Measurements from ENCODE around the gene L3MBTL4. TPM values are rescaled to one million over a fixed set of nuclear protein-coding genes. Genes with fewer than 3 reads are reported as not detected.

Gene L3MBTL4
- total and polyA plus RNA-seq, 2 experiments from 2014 or later = 4.1 to 14.1 TPM

- Histone ChIP-seq H3K4me3 (no peak overlapping the region), H3K4me1 (ENCODE audit: insufficient read depth) (no peaks in the 10 kb centered on the region), H3K27ac (no peak overlapping the region), H3K79me2 (no peaks in the 10 kb centered on the region), H3K36me3 (replicated peaks; ENCODE audit: insufficient read depth, low read depth) (no peaks in the 10 kb centered on the region), H3K9me2 (replicated peaks; ENCODE audit: insufficient read depth) (no peaks in the 10 kb centered on the region), H2AFZ (no peak overlapping the region), H3K9me3 (ENCODE audit: low read depth) (no peaks in the 10 kb centered on the region), H3K4me2 (no peak overlapping the region), H4K20me1 (ENCODE audit: insufficient read depth, poor library complexity, severe bottlenecking) (no peaks in the 10 kb centered on the region), H3K27me3 (no peaks in the 10 kb centered on the region)
- TF ChIP-seq EZH2 (IDR thresholded peaks at IDR 0.05; ENCODE audit: borderline replicate concordance) (no peak), CTCF (IDR thresholded peaks at IDR 0.05; ENCODE audit: poor library complexity) (no peak), EZH2phosphoT487 (IDR thresholded peaks at IDR 0.05; ENCODE audit: low read depth, severe bottlenecking, unreplicated experiment) (no peak)
- 86% methylated on average over 3 of the region's 3 CpGs for WGBS (ENCODE audit: low lambda C conversion rate, missing lambda C conversion rate)
- DNase-seq (ENCODE audit: low spot score) = no peak
Observed at GRCh38 chr18:5982332-5982731, 432.4 kb downstream of the L3MBTL4 start.

- Histone ChIP-seq H3K9me3 (ENCODE audit: low read depth) (no peaks in the 10 kb centered on the region), H2AFZ (no peak overlapping the region), H3K27me3 (no peaks in the 10 kb centered on the region), H4K20me1 (ENCODE audit: insufficient read depth, poor library complexity, severe bottlenecking) (no peaks in the 10 kb centered on the region), H3K27ac (no peak overlapping the region), H3K4me3 (no peak overlapping the region), H3K36me3 (replicated peaks; ENCODE audit: insufficient read depth, low read depth) (no peaks in the 10 kb centered on the region), H3K9me2 (replicated peaks; ENCODE audit: insufficient read depth) (no peaks in the 10 kb centered on the region), H3K4me2 (no peak overlapping the region), H3K79me2 (no peaks in the 10 kb centered on the region), H3K4me1 (ENCODE audit: insufficient read depth) (no peaks in the 10 kb centered on the region)
- no peak for DNase-seq (ENCODE audit: low spot score)
- TF ChIP-seq EZH2 (IDR thresholded peaks at IDR 0.05; ENCODE audit: borderline replicate concordance) (no peak), CTCF (IDR thresholded peaks at IDR 0.05; ENCODE audit: poor library complexity) (no peak), EZH2phosphoT487 (IDR thresholded peaks at IDR 0.05; ENCODE audit: low read depth, severe bottlenecking, unreplicated experiment) (no peak)
- WGBS (ENCODE audit: low lambda C conversion rate, missing lambda C conversion rate) = 96% methylated on average over 5 of the region's 5 CpGs
Observed at GRCh38 chr18:5980721-5981120, 434.0 kb downstream of the L3MBTL4 start.

- WGBS (ENCODE audit: low lambda C conversion rate, missing lambda C conversion rate) = 89% methylated on average over 9 of the region's 9 CpGs
- Histone ChIP-seq H3K9me3 (ENCODE audit: low read depth) (no peaks in the 10 kb centered on the region), H4K20me1 (ENCODE audit: insufficient read depth, poor library complexity, severe bottlenecking) (no peaks in the 10 kb centered on the region), H2AFZ (no peak overlapping the region), H3K36me3 (replicated peaks; ENCODE audit: insufficient read depth, low read depth) (no peaks in the 10 kb centered on the region), H3K4me3 (no peak overlapping the region), H3K27ac (no peak overlapping the region), H3K9me2 (replicated peaks; ENCODE audit: insufficient read depth) (no peaks in the 10 kb centered on the region), H3K79me2 (no peaks in the 10 kb centered on the region), H3K4me2 (no peak overlapping the region), H3K27me3 (no peaks in the 10 kb centered on the region), H3K4me1 (ENCODE audit: insufficient read depth) (no peaks in the 10 kb centered on the region)
- TF ChIP-seq EZH2phosphoT487 (IDR thresholded peaks at IDR 0.05; ENCODE audit: low read depth, severe bottlenecking, unreplicated experiment) = no peak
- TF ChIP-seq EZH2 (IDR thresholded peaks at IDR 0.05; ENCODE audit: borderline replicate concordance) = no peak
- no peak for TF ChIP-seq CTCF (IDR thresholded peaks at IDR 0.05; ENCODE audit: poor library complexity)
- no peak for DNase-seq (ENCODE audit: low spot score)
Observed at GRCh38 chr18:5979971-5980457, 434.7 kb downstream of the L3MBTL4 start.

Data from hepatocyte (in vitro differentiated cells).